HFF-Myc (cell line): ENCODE results near the gene PRAMEF11.
"Not testable (repeated sequence)": the region's sequence is repeated elsewhere in the genome, so short reads cannot be mapped to it uniquely, and the experiment has no call there.

Source experiments
- DNase-seq: peaks from one replicate; pipeline ENCODE4 v3.0.0-alpha.2; 2011; ENCODE audit warnings: low read depth; ENCODE audit errors: extremely low read depth
- H3K4me3 ChIP-seq: replicated peaks from 2 replicates; pipeline ENCODE4 v1.5.1; 2011; ENCODE audit warnings: low read depth, mild to moderate bottlenecking, control low read depth, low read length
- CTCF ChIP-seq: IDR thresholded peaks from 2 replicates; pipeline ENCODE4 v1.5.1; 2012; ENCODE audit warnings: mild to moderate bottlenecking, low read depth, low read length, control low read depth; ENCODE audit errors: missing control alignments

The PRAMEF11 gene

DNA sequence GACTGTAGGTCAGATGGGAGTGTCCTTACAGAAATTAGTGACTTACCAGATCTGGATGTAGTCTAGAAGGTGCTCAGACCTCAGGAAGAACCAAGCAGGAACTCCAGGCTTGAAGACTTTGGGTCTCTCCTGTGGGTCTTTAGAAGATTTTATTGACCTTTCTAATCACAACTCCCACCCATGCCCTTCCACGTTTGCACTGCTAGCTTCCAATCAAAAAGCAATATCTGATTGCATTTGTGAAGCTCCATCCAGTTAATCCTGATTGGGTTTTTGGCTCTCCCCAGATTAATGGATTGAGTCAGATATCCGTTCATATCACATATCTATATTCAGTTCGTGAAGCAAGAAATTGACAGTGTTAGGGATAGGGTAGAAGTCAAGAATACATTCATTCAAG lies at the start of gene PRAMEF11:
PRAMEF11 (minus strand) TSS at position 101 of the 400 bp plus-strand sequence. CDS start 2,621 bp downstream, outside the sequence.
- not testable (repeated sequence) for DNase-seq, H3K4me3 ChIP-seq

GRCh38 chr1:12878453-12878852 lies 47.2 kb upstream of the PRAMEF11 start:
- not testable (repeated sequence) for H3K4me3 ChIP-seq, DNase-seq

DNA sequence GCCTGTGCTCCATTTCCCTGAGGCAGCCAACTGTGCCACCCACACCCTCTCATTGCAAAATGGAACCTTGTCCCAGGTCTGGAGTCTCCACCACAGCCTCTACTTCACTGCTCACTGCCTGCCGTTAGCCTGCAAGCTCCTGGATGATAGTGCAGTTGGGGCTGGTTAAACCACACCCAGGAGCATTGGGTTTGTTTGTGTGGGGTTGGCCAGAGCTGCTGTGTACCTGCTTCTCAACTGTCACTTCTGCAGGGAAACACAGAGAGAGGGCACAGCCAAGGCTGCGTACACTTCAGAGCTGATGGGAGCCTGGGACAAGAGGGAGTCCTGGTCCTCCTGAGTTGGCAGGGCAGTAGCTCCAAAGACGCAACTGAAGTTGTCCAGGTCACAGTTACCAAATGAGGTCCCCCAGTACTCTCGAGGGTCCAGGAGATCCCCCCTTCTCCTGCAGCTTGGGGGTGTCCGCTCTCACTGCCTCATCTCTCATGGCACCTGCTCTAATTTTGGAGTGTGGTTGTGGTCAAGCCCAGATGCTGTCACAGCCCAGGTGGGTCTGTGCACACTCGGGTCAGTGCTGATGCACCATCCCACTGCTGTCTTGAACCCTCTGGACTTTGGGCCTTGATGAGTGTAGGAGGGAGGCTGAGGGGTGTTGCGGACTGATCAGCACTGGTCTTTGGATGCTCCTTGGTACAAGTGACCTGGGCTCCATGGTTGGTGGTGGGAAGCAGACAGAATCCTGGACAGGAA lies 32.1 kb upstream of the PRAMEF11 start:
- DNase-seq, H3K4me3 ChIP-seq: not testable (repeated sequence)

- not testable (repeated sequence) for H3K4me3 ChIP-seq, DNase-seq
Measured at GRCh38 chr1:12856786-12857185, 25.6 kb upstream of the PRAMEF11 start, which contains the start of gene PRAMEF2. PRAMEF2 (plus strand) TSS chr1:12857086; CDS start chr1:12859010, 1,924 bp downstream.

DNA sequence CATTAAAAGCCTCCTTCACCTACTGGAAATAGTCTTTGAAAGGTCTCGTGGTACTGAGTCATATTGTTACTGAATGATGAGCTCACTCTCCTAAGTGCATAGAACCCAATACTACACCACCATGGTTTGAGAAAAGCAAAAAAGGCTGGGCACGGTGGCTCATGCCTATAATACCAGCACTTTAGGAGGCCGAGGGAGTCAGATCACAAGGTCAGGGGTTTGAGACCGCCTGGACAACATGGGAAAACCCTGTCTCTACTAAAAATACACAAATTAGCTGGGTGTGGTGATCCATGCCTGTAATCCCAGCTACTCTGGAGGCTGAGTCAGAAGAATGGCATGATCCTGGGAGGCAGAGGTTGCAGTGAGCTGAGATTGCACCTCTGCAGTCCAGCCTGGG lies 20.6 kb upstream of the PRAMEF11 start:
- H3K4me3 ChIP-seq, result no peak overlapping the region
- no peak for TF ChIP-seq CTCF
- no peak for DNase-seq

DNA sequence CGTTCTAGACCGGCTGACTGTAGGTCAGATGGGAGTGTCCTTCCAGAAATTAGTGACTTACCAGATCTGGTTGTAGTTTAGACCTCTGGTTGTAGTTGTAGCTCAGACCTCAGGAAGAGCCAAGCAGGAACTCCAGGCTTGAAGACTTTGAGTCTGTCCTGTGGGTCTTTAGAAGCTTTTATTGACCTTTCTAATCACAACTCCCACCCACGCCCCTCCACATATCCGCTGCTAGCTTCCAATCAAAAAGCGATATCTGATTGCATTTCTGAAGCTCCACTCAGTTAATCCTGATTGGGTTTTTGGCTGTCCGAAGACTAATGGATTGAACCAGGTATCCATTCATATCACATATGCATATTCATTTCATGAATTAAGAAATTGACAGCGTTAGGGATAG lies 17.4 kb upstream of the PRAMEF11 start, which contains the start of gene HNRNPCL1:
HNRNPCL1 (minus strand) TSS at position 101 of the 400 bp plus-strand sequence. CDS start 431 bp downstream, outside the sequence.
- not testable (repeated sequence) for H3K4me3 ChIP-seq, DNase-seq

- H3K4me3 ChIP-seq, DNase-seq: not testable (repeated sequence)
Measured at GRCh38 chr1:12833251-12833650, 2.0 kb upstream of the PRAMEF11 start.

GRCh38 chr1:12819061-12819460 lies 12.1 kb downstream of the PRAMEF11 start:
- DNase-seq, H3K4me3 ChIP-seq: not testable (repeated sequence)

DNA sequence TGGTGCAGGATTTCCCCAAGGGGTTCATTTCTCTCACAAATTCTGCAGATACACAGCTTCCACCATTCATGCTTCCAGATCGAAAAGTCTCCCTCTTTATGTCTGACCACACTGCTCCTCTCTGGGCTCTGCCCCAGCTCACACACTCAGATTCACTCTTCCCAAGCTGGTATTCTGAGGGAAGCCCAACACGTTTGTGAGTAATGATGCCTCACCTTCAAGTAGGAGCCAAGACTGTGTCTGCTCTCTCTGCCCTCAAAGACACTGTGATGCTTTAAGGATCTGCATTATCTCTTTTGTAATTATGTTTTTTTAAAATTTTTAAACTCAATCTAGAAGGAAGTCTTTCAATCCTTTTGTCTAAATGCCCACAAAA lies 19.8 kb downstream of the PRAMEF11 start:
- H3K4me3 ChIP-seq, result no peak overlapping the region
- TF ChIP-seq CTCF, result no peak
- no peak for DNase-seq

DNA sequence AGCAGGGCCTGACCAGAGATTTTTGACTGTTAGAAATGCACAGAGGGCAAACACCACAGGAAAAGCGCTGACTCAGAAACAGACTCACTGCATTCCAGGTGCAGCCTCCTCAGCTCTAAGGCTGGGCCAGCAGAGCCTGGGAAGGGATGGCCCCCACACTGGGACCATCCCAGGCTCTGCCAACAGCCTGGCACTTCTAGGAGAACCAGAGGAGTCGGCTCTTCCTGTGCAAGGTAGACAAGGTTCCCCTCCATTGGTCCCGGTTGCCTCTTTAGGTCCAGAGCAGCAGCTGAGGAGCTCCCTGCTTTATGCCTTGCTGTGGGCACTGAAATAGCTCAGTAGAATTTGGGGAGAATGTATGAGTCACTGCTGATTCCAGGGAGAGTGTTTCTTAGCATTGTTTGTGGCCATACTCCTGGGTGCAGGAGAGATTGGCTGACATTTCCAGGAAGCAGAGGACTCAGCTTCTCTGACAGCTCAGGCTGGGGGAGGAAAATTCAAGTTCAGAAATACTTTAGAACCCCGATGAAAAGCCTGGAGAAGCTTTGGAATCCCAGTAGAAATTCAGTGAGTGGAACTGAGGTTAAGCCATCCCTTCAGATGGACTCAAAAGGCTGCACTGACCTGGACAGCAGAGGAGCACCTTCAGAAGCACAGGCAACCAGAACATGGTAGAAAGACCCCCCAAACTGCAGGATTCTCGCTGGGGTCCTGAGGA lies 20.4 kb downstream of the PRAMEF11 start:
- no peak overlapping the region for H3K4me3 ChIP-seq
- no peak for DNase-seq
- TF ChIP-seq CTCF, result no peak
